ENCODE data around the gene LRRC63.

- no peak for TF ChIP-seq CTCF (conservative IDR thresholded peaks at IDR 0.05 in 1 of 2, IDR thresholded peaks at IDR 0.05 in 1 of 2; ENCODE audit: low read depth in 1 of 2, low read length in 2 of 2)
- no peak for TF ChIP-seq EZH2 (IDR thresholded peaks at IDR 0.05; ENCODE audit: low read length, missing control alignments)
Measured at GRCh38 chr13:46307554-46307953, 95.8 kb downstream of the LRRC63 start.
